H1 (cell line): ENCODE measurements around the gene RNF114.

Experiments used
- ASH2L ChIP-seq: fragments of 200-600, 300-600 bp; sonication (generic); IDR thresholded peaks from one replicate; pipeline ENCODE4 v1.7.1; 2017; ENCODE audit warnings: low read length
- TAF7 ChIP-seq: optimal IDR thresholded peaks from 2 replicates; pipeline ENCODE3; 2011; ENCODE audit warnings: low read depth, mild to moderate bottlenecking, inconsistent platforms, low read length, moderate library complexity, borderline replicate concordance
- TF ChIP-seq, protein P1 (sequence below), 3 experiments: IDR thresholded peaks; 1 replicate in 2 of 3; 2 replicates in 1 of 3; pipeline versions ENCODE4 v1.5.1 to v1.6.1; 2011; ENCODE audit warnings: low read length in 3 of 3, mild to moderate bottlenecking in 3 of 3, inconsistent platforms in 2 of 3, low read depth in 1 of 3, moderate library complexity in 1 of 3; ENCODE audit not compliant: insufficient read depth in 1 of 3; ENCODE audit errors: control extremely low read depth in 1 of 3

DNA sequence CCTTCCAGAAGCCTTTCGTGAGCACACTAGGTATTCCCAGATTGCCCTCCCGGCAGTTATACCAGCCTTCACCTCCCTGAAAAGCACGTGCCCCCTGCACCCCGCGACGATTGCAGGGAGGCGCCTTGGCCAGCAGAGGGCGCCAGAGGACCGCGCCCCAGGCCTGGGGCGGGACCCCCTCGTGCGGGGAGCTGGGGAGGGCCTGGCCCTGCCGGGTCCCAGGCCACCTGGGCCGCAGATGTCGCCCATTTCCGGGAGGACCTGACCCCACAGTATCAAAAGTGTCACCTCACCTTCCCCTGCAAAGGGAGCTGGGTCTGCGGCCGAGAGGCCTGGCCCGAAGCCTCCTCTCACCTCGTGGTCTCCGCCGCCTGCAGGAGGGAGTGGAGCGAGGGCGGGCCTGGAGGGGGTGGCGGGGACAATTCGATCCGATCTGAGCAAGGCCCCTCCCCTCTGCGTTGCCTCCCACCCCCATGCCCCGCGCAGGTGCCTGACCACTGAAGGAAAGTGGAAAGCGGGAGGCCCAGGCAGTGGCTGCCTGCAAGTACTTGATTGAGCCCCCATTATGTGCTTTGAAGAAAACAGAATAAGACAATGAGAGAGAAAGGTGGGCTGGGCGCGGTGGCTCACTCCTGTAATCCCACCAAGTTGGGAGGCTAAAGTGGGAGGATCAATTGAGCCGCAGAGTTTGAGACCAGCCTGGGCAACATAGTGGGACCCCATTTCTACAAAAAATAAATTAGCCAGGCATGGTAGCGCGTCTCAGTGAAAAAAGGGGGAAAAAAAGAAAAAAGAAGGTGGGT is 43.0 kb downstream of the RNF114 start:
- TF ChIP-seq, protein P1, sequence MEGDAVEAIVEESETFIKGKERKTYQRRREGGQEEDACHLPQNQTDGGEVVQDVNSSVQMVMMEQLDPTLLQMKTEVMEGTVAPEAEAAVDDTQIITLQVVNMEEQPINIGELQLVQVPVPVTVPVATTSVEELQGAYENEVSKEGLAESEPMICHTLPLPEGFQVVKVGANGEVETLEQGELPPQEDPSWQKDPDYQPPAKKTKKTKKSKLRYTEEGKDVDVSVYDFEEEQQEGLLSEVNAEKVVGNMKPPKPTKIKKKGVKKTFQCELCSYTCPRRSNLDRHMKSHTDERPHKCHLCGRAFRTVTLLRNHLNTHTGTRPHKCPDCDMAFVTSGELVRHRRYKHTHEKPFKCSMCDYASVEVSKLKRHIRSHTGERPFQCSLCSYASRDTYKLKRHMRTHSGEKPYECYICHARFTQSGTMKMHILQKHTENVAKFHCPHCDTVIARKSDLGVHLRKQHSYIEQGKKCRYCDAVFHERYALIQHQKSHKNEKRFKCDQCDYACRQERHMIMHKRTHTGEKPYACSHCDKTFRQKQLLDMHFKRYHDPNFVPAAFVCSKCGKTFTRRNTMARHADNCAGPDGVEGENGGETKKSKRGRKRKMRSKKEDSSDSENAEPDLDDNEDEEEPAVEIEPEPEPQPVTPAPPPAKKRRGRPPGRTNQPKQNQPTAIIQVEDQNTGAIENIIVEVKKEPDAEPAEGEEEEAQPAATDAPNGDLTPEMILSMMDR (IDR thresholded peaks at IDR 0.05; ENCODE audit: control extremely low read depth in 1 of 3, insufficient read depth in 1 of 3, low read depth in 1 of 3, low read length in 3 of 3), result peak; percentile 94 to 96 (median 95)
- TF ChIP-seq TAF7 (no peak), ASH2L (peak; percentile 85)
